ENCODE data around the gene PKD1. TPM values are rescaled to one million over a fixed set of nuclear protein-coding genes. Genes with fewer than 3 reads are reported as not detected.
A peak's percentile ranks its signal among the peaks of the same experiment; 100 is the strongest.

PKD1 gene
- total RNA-seq, 1 donor: 180 TPM

GRCh38 chr16:2096853-2097595 is 38.7 kb downstream of the PKD1 start:
- TF ChIP-seq CTCF (IDR thresholded peaks at IDR 0.05; ENCODE audit: extremely low read depth, low read depth, low read length): no peak
- H3K4me1 ChIP-seq (ENCODE audit: insufficient read depth, low read length): peaks cover 7% of the 10 kb centered on the region
- no peak overlapping the region for H3K4me2 ChIP-seq (ENCODE audit: insufficient read depth, low read length)
- H2AFZ ChIP-seq (ENCODE audit: low read length): no peak overlapping the region
- H3K9me3 ChIP-seq (ENCODE audit: low read depth, low read length): no peaks in the 10 kb centered on the region
- no peaks in the 10 kb centered on the region for H3K27me3 ChIP-seq (ENCODE audit: insufficient read depth, low read length)
- DNase-seq (ENCODE audit: insufficient read length, low spot score, missing footprints): peak; percentile 93
- H4K20me1 ChIP-seq (ENCODE audit: insufficient read depth, low read length): peaks cover 31% of the 10 kb centered on the region
- H3K27ac ChIP-seq (ENCODE audit: low read depth, low read length): no peak overlapping the region
- H3K36me3 ChIP-seq (ENCODE audit: insufficient read depth, low read length): peaks cover 49% of the 10 kb centered on the region
- peaks cover 2% of the 10 kb centered on the region for H3K79me2 ChIP-seq (ENCODE audit: insufficient read depth, low read length)
- H3K4me3 ChIP-seq (ENCODE audit: insufficient read depth, low read length): no peak overlapping the region

- H3K27me3 ChIP-seq (ENCODE audit: insufficient read depth, low read length): no peaks in the 10 kb centered on the region
- H3K9me3 ChIP-seq (ENCODE audit: low read depth, low read length): no peaks in the 10 kb centered on the region
- no peak overlapping the region for H3K4me2 ChIP-seq (ENCODE audit: insufficient read depth, low read length)
- H3K36me3 ChIP-seq (ENCODE audit: insufficient read depth, low read length): peaks cover 54% of the 10 kb centered on the region
- no peak overlapping the region for H2AFZ ChIP-seq (ENCODE audit: low read length)
- H3K4me3 ChIP-seq (ENCODE audit: insufficient read depth, low read length): no peak overlapping the region
- peaks cover 2% of the 10 kb centered on the region for H3K79me2 ChIP-seq (ENCODE audit: insufficient read depth, low read length)
- no peak for TF ChIP-seq CTCF (IDR thresholded peaks at IDR 0.05; ENCODE audit: extremely low read depth, low read depth, low read length)
- DNase-seq (ENCODE audit: insufficient read length, low spot score, missing footprints): peak; percentile 91
- H3K27ac ChIP-seq (ENCODE audit: low read depth, low read length): peak overlapping the region; percentile 23
- peaks cover 32% of the 10 kb centered on the region for H4K20me1 ChIP-seq (ENCODE audit: insufficient read depth, low read length)
- peaks cover 7% of the 10 kb centered on the region for H3K4me1 ChIP-seq (ENCODE audit: insufficient read depth, low read length)
Observed at GRCh38 chr16:2095918-2096582, 39.6 kb downstream of the PKD1 start.

- H3K4me1 ChIP-seq (ENCODE audit: insufficient read depth, low read length): peaks cover 7% of the 10 kb centered on the region
- H3K4me3 ChIP-seq (ENCODE audit: insufficient read depth, low read length): no peak overlapping the region
- no peaks in the 10 kb centered on the region for H3K9me3 ChIP-seq (ENCODE audit: low read depth, low read length)
- H3K79me2 ChIP-seq (ENCODE audit: insufficient read depth, low read length): peaks cover 2% of the 10 kb centered on the region
- peaks cover 56% of the 10 kb centered on the region for H3K36me3 ChIP-seq (ENCODE audit: insufficient read depth, low read length)
- DNase-seq (ENCODE audit: insufficient read length, low spot score, missing footprints): peak; percentile 100
- H3K27ac ChIP-seq (ENCODE audit: low read depth, low read length): peak overlapping the region; percentile 23
- no peaks in the 10 kb centered on the region for H3K27me3 ChIP-seq (ENCODE audit: insufficient read depth, low read length)
- no peak overlapping the region for H3K4me2 ChIP-seq (ENCODE audit: insufficient read depth, low read length)
- H4K20me1 ChIP-seq (ENCODE audit: insufficient read depth, low read length): peaks cover 36% of the 10 kb centered on the region
- no peak for TF ChIP-seq CTCF (IDR thresholded peaks at IDR 0.05; ENCODE audit: extremely low read depth, low read depth, low read length)
- no peak overlapping the region for H2AFZ ChIP-seq (ENCODE audit: low read length)
Observed at GRCh38 chr16:2095315-2095853, 40.3 kb downstream of the PKD1 start.

GRCh38 chr16:2093793-2094192 is 41.9 kb downstream of the PKD1 start:
- no peak for TF ChIP-seq CTCF (IDR thresholded peaks at IDR 0.05; ENCODE audit: extremely low read depth, low read depth, low read length)

More at GRCh38 chr16:2093793-2094192, 41.9 kb downstream of the PKD1 start:
- no peak for DNase-seq (ENCODE audit: insufficient read length, low spot score, missing footprints)
- Histone ChIP-seq H3K79me2 (ENCODE audit: insufficient read depth, low read length) (peaks cover 2% of the 10 kb centered on the region), H3K4me3 (ENCODE audit: insufficient read depth, low read length) (no peak overlapping the region), H3K4me1 (ENCODE audit: insufficient read depth, low read length) (peaks cover 7% of the 10 kb centered on the region), H3K9me3 (ENCODE audit: low read depth, low read length) (no peaks in the 10 kb centered on the region), H4K20me1 (ENCODE audit: insufficient read depth, low read length) (peaks cover 44% of the 10 kb centered on the region), H2AFZ (ENCODE audit: low read length) (no peak overlapping the region), H3K27me3 (ENCODE audit: insufficient read depth, low read length) (no peaks in the 10 kb centered on the region), H3K27ac (ENCODE audit: low read depth, low read length) (no peak overlapping the region), H3K4me2 (ENCODE audit: insufficient read depth, low read length) (no peak overlapping the region), H3K36me3 (ENCODE audit: insufficient read depth, low read length) (peaks cover 66% of the 10 kb centered on the region)
